ENCODE results near the gene PDE10A.

DNA sequence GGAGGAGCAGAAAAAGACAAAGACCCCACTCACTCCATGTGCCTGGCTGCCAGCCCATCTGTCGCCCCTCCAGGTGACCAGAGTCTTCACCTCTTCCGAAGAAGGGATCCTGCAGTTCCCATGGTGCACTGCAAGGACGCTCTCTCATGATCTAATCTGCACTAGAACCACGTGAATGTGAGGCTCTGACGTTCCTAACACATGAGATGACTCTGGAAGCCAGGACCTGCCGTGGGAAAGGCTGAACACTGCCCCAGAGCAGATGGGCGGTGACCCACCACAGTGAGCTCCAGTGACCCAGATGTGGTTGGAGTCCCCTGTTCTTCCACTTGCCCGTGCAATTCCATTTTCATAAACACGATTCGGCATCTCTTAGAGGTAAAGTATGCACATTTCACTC, 39.6 kb upstream of the PDE10A start:
- TF ChIP-seq ZC3H4 (CRISPR knock-in tag; IDR thresholded peaks at IDR 0.05; ENCODE audit: borderline replicate concordance) (no peak), CTCF (IDR thresholded peaks at IDR 0.05 in 2 of 3, conservative IDR thresholded peaks at IDR 0.05 in 1 of 3; ENCODE audit: insufficient read depth in 2 of 3, low read depth in 1 of 3, low read length in 3 of 3) (no peak)
